ENCODE results near the gene SHOC2.

The SHOC2 gene

GRCh38 chr10:110936757-110937156 is 17.4 kb downstream of the SHOC2 start:
- no peak overlapping the region for H2AFZ ChIP-seq (ENCODE audit: low read depth, low read length)
- peaks cover 5% of the 10 kb centered on the region for H3K36me3 ChIP-seq (replicated peaks; ENCODE audit: low read depth, low read length)
- H4K20me1 ChIP-seq (ENCODE audit: insufficient read depth, low read length) = peaks cover 60% of the 10 kb centered on the region
- peaks cover 89% of the 10 kb centered on the region for H3K79me2 ChIP-seq (ENCODE audit: low read length)
- peaks cover 4% of the 10 kb centered on the region for H3K4me1 ChIP-seq (ENCODE audit: low read length)
- H3K27me3 ChIP-seq (ENCODE audit: low read depth, low read length) = no peaks in the 10 kb centered on the region
- H3K9me3 ChIP-seq (ENCODE audit: insufficient read depth, low read length) = no peaks in the 10 kb centered on the region
- no peak overlapping the region for H3K4me3 ChIP-seq (ENCODE audit: low read length)
- no peak overlapping the region for H3K27ac ChIP-seq (ENCODE audit: low read length)
- no peak overlapping the region for H3K4me2 ChIP-seq (ENCODE audit: low read length)
- no peak overlapping the region for H3K9ac ChIP-seq (ENCODE audit: low read length)
- TF ChIP-seq CTCF (IDR thresholded peaks at IDR 0.05; ENCODE audit: low read depth, low read length) (no peak), EZH2phosphoT487 (IDR thresholded peaks at IDR 0.05; ENCODE audit: low read depth) (no peak)

- peaks cover 30% of the 10 kb centered on the region for H3K36me3 ChIP-seq (replicated peaks; ENCODE audit: low read depth, low read length)
- no peak overlapping the region for H3K4me2 ChIP-seq (ENCODE audit: low read length)
- H2AFZ ChIP-seq (ENCODE audit: low read depth, low read length) = no peak overlapping the region
- peaks cover 90% of the 10 kb centered on the region for H3K79me2 ChIP-seq (ENCODE audit: low read length)
- H4K20me1 ChIP-seq (ENCODE audit: insufficient read depth, low read length) = peaks cover 67% of the 10 kb centered on the region
- no peak overlapping the region for H3K9ac ChIP-seq (ENCODE audit: low read length)
- H3K27me3 ChIP-seq (ENCODE audit: low read depth, low read length) = no peaks in the 10 kb centered on the region
- no peak overlapping the region for H3K27ac ChIP-seq (ENCODE audit: low read length)
- no peaks in the 10 kb centered on the region for H3K9me3 ChIP-seq (ENCODE audit: insufficient read depth, low read length)
- H3K4me1 ChIP-seq (ENCODE audit: low read length) = no peaks in the 10 kb centered on the region
- TF ChIP-seq CTCF (IDR thresholded peaks at IDR 0.05; ENCODE audit: low read depth, low read length) (no peak), EZH2phosphoT487 (IDR thresholded peaks at IDR 0.05; ENCODE audit: low read depth) (no peak)
- H3K4me3 ChIP-seq (ENCODE audit: low read length) = no peak overlapping the region
These were observed 20.0 kb downstream of the SHOC2 start for GRCh38 chr10:110939419-110939818.

- Histone ChIP-seq H3K27me3 (ENCODE audit: low read depth, low read length) (no peaks in the 10 kb centered on the region), H3K79me2 (ENCODE audit: low read length) (peaks cover 69% of the 10 kb centered on the region), H3K4me3 (ENCODE audit: low read length) (no peak overlapping the region), H3K9ac (ENCODE audit: low read length) (no peak overlapping the region), H3K9me3 (ENCODE audit: insufficient read depth, low read length) (no peaks in the 10 kb centered on the region), H4K20me1 (ENCODE audit: insufficient read depth, low read length) (peaks cover 62% of the 10 kb centered on the region), H3K27ac (ENCODE audit: low read length) (no peak overlapping the region), H2AFZ (ENCODE audit: low read depth, low read length) (no peak overlapping the region), H3K4me2 (ENCODE audit: low read length) (no peak overlapping the region), H3K4me1 (ENCODE audit: low read length) (peaks cover 6% of the 10 kb centered on the region), H3K36me3 (replicated peaks; ENCODE audit: low read depth, low read length) (peaks cover 46% of the 10 kb centered on the region)
- no peak for TF ChIP-seq CTCF (IDR thresholded peaks at IDR 0.05; ENCODE audit: low read depth, low read length)
- TF ChIP-seq EZH2phosphoT487 (IDR thresholded peaks at IDR 0.05; ENCODE audit: low read depth) = no peak
These were observed 25.5 kb downstream of the SHOC2 start for GRCh38 chr10:110944792-110945396.

GRCh38 chr10:110946496-110946895 is 27.1 kb downstream of the SHOC2 start:
- Histone ChIP-seq H3K9ac (ENCODE audit: low read length) (no peak overlapping the region), H3K9me3 (ENCODE audit: insufficient read depth, low read length) (no peaks in the 10 kb centered on the region), H3K4me2 (ENCODE audit: low read length) (no peak overlapping the region), H3K79me2 (ENCODE audit: low read length) (peaks cover 58% of the 10 kb centered on the region), H3K4me1 (ENCODE audit: low read length) (peaks cover 6% of the 10 kb centered on the region), H3K27ac (ENCODE audit: low read length) (no peak overlapping the region), H4K20me1 (ENCODE audit: insufficient read depth, low read length) (peaks cover 56% of the 10 kb centered on the region), H2AFZ (ENCODE audit: low read depth, low read length) (no peak overlapping the region), H3K4me3 (ENCODE audit: low read length) (no peak overlapping the region), H3K27me3 (ENCODE audit: low read depth, low read length) (no peaks in the 10 kb centered on the region), H3K36me3 (replicated peaks; ENCODE audit: low read depth, low read length) (peaks cover 46% of the 10 kb centered on the region)
- TF ChIP-seq EZH2phosphoT487 (IDR thresholded peaks at IDR 0.05; ENCODE audit: low read depth) = no peak
- TF ChIP-seq CTCF (IDR thresholded peaks at IDR 0.05; ENCODE audit: low read depth, low read length) = no peak
